B cell (primary cell): ENCODE measurements around the gene FARP1. TPM values are rescaled to one million over a fixed set of nuclear protein-coding genes. Genes with fewer than 3 reads are reported as not detected.

Experiments used
- ATAC-seq: fragments of 200-7000 bp; cut with Tn5 transposase; one replicate; pipeline ENCODE4 v1.10.0; 2021; ENCODE audit warnings: low read depth, mild to moderate bottlenecking, moderate number of reproducible peaks, moderate library complexity
- CTCF ChIA-PET: fragments of 350-600 bp; sonication (Branson Sonifier 250); formaldehyde crosslinking; loops from one replicate; lab custom pipeline; 2021; ENCODE audit warnings: antibody characterized with exemption, inconsistent platforms; lab: Charles Lee
- POLR2A ChIA-PET: fragments of 350-600 bp; sonication (Branson Sonifier 250); formaldehyde crosslinking; loops from one replicate; lab custom pipeline; 2021; ENCODE audit warnings: antibody characterized with exemption; lab: Charles Lee
- DNase-seq: peaks from one replicate; pipeline ENCODE4 v3.0.0; 2013
- H2AFZ ChIP-seq: 2 replicates; pipeline ENCODE4 v1.6.1; 2012; ENCODE audit warnings: mild to moderate bottlenecking, low read depth, low read length; ENCODE audit not compliant: insufficient read depth, poor library complexity, severe bottlenecking
- H3K27ac ChIP-seq, 2 donors: 1 replicate in 1 of 2; 2 replicates in 1 of 2; pipeline ENCODE4 v1.5.1; 2012 to 2013; ENCODE audit warnings: low read length in 2 of 2, mild to moderate bottlenecking in 2 of 2, moderate library complexity in 1 of 2
- H3K27me3 ChIP-seq, 4 experiments: fragments of 200-600 bp in 1 of 4; sonication (generic) in 1 of 4; replicated peaks in 1 of 4; 1 replicate in 2 of 4; 2 replicates in 2 of 4; pipeline versions ENCODE4 v1.6.1 to v1.7.0; 2013 to 2016; ENCODE audit warnings: low read length in 3 of 4, mild to moderate bottlenecking in 2 of 4, mixed read lengths in 1 of 4, moderate library complexity in 1 of 4; ENCODE audit not compliant: insufficient read depth in 4 of 4, control insufficient read depth in 3 of 4; ENCODE audit errors: control extremely low read depth in 1 of 4
- H3K36me3 ChIP-seq, 2 experiments: replicated peaks in 1 of 2; 1 replicate in 1 of 2; 2 replicates in 1 of 2; pipeline versions ENCODE4 v1.6.1 to v1.7.1; 2013; ENCODE audit warnings: low read length in 1 of 2; ENCODE audit not compliant: insufficient read depth in 2 of 2, control insufficient read depth in 1 of 2; ENCODE audit errors: control extremely low read depth in 1 of 2, extremely low read depth in 1 of 2
- H3K4me1 ChIP-seq, 2 donors: fragments of 200-600 bp in 1 of 2; sonication (generic) in 1 of 2; 1 replicate in 1 of 2; 2 replicates in 1 of 2; pipeline versions ENCODE4 v1.5.1 to v1.6.1; 2013 to 2017; ENCODE audit warnings: low read length in 2 of 2; ENCODE audit not compliant: control insufficient read depth in 2 of 2, insufficient read depth in 2 of 2
- H3K4me2 ChIP-seq: replicated peaks from 2 replicates; pipeline ENCODE3; 2012; ENCODE audit warnings: mild to moderate bottlenecking, low read depth, low read length; ENCODE audit not compliant: poor library complexity, severe bottlenecking
- H3K4me3 ChIP-seq, 5 experiments: fragments of 200-600 bp in 1 of 5; sonication (generic) in 1 of 5; 1 replicate in 3 of 5; 2 replicates in 2 of 5; pipeline versions ENCODE4 v1.5.1 to v1.7.0; 2011 to 2016; ENCODE audit warnings: low read length in 4 of 5, mild to moderate bottlenecking in 4 of 5, low read depth in 2 of 5, control low read depth in 1 of 5, moderate library complexity in 1 of 5; ENCODE audit not compliant: insufficient read depth in 1 of 5; ENCODE audit errors: control extremely low read depth in 1 of 5, extremely low read depth in 1 of 5
- H3K79me2 ChIP-seq: fragments of 200-600 bp; sonication (generic); one replicate; pipeline ENCODE4 v1.6.0; 2016; ENCODE audit warnings: low read length; ENCODE audit not compliant: control insufficient read depth, insufficient read depth
- H3K9ac ChIP-seq: fragments of 200-600 bp; sonication (generic); 2 replicates; pipeline ENCODE4 v1.6.1; 2017; ENCODE audit warnings: mild to moderate bottlenecking, low read length, moderate library complexity
- H3K9me3 ChIP-seq, 3 donors: one replicate each; pipeline versions ENCODE4 v1.6.1 to v1.7.1; 2013; ENCODE audit warnings: low read length in 2 of 3; ENCODE audit not compliant: control insufficient read depth in 2 of 3, insufficient read depth in 1 of 3; ENCODE audit errors: control extremely low read depth in 1 of 3
- H4K20me1 ChIP-seq: 2 replicates; pipeline ENCODE4 v1.6.0; 2012; ENCODE audit warnings: mild to moderate bottlenecking, low read length; ENCODE audit not compliant: insufficient read depth, control insufficient read depth, poor library complexity, severe bottlenecking
- H3K27ac Mint-ChIP-seq: one replicate; pipeline ENCODE4 v1.8.0; 2021; ENCODE audit warnings: mixed read lengths
- H3K27me3 Mint-ChIP-seq: one replicate; pipeline ENCODE4 v1.8.0; 2021; ENCODE audit warnings: mixed read lengths
- H3K4me1 Mint-ChIP-seq: one replicate; pipeline ENCODE4 v1.8.0; 2021; ENCODE audit warnings: mixed read lengths
- H3K4me3 Mint-ChIP-seq: one replicate; pipeline ENCODE4 v1.8.0; 2021; ENCODE audit warnings: mixed read lengths
- H3K9me3 Mint-ChIP-seq: one replicate; pipeline ENCODE4 v1.8.0; 2022; ENCODE audit warnings: mixed read lengths; ENCODE audit not compliant: insufficient read depth
- EZH2 ChIP-seq: IDR thresholded peaks from 2 replicates; pipeline ENCODE4 v1.6.1; 2012; ENCODE audit warnings: borderline replicate concordance, low read depth, mild to moderate bottlenecking, moderate library complexity, low read length; ENCODE audit not compliant: insufficient read depth, poor library complexity, severe bottlenecking
- WGBS: methylation state at CpG from one replicate; pipeline ENCODE4 v1.1.5; 2013; ENCODE audit warnings: missing lambda C conversion rate; ENCODE audit not compliant: insufficient coverage; 5-methylcytosine and 5-hydroxymethylcytosine counted together
- intact Hi-C: fragments of 100-400 bp; cut with micrococcal nuclease; formaldehyde crosslinking; loops from one replicate; pipeline ENCODE4 v1.10.0; 2022
- polyA plus RNA-seq: library from polyadenylated mRNA; depleted of rRNA; stranded (reverse); fragments of >200 nt; gene quantifications from 2 replicates; pipeline ENCODE4 v1.2.3, GENCODE V29; 2012
- total RNA-seq, 2 donors: library from RNA; stranded (reverse); fragments of 120-200 nt in 1 of 2; gene quantifications; 1 replicate in 1 of 2; 2 replicates in 1 of 2; pipeline versions ENCODE4 v1.2.3 to v1.2.4, GENCODE V29; 2013 to 2022
- TF ChIP-seq, protein P1 (sequence below): fragments of 200-600 bp; IDR thresholded peaks from one replicate; pipeline ENCODE4 v1.8.0; 2022; ENCODE audit warnings: antibody characterized with exemption, mild to moderate bottlenecking

Gene FARP1
- total and polyA plus RNA-seq, 2 donors (not counting 1 experiment from before 2014, with no cell fraction given), result 0.15 to 1.5 TPM

DNA sequence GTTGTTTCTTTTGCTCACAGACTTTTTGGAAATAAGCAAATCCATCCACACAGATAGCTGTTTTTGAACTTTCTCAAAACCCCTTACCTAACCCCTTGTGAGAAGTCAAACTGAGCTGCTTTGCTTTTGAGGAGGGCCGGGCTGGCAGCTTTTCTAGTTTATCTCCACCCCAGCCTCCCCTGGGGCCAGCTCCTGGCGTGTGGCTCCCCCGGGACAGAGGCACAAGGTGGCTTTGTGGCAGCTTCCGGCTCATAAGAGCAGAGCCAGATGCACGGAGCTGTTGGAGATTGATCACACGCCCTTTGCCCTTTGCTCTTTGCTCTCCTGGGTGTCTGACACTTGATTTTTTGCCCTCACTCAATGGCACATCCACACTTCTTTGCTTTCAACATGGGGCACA is 59.1 kb downstream of the FARP1 start:
- Histone ChIP-seq H3K79me2 (no peaks in the 10 kb centered on the region), H3K4me3 (no peak overlapping the region), H3K36me3 (no peaks in the 10 kb centered on the region), H3K9me3 (no peaks in the 10 kb centered on the region), H2AFZ (no peak overlapping the region), H3K4me1 (no peaks in the 10 kb centered on the region), H3K9ac (no peak overlapping the region), H4K20me1 (no peaks in the 10 kb centered on the region), H3K27ac (no peak overlapping the region), H3K4me2 (no peak overlapping the region), H3K27me3 (no peaks in the 10 kb centered on the region)
- POLR2A ChIA-PET, result no interaction called here
- 61% methylated on average over 6 of the region's 6 CpGs for WGBS
- H3K27me3 Mint-ChIP-seq, result peaks cover 4% of the 10 kb centered on the region
- peaks cover 6% of the 10 kb centered on the region for H3K9me3 Mint-ChIP-seq
- no peak overlapping the region for H3K27ac Mint-ChIP-seq
- TF ChIP-seq, protein P1, sequence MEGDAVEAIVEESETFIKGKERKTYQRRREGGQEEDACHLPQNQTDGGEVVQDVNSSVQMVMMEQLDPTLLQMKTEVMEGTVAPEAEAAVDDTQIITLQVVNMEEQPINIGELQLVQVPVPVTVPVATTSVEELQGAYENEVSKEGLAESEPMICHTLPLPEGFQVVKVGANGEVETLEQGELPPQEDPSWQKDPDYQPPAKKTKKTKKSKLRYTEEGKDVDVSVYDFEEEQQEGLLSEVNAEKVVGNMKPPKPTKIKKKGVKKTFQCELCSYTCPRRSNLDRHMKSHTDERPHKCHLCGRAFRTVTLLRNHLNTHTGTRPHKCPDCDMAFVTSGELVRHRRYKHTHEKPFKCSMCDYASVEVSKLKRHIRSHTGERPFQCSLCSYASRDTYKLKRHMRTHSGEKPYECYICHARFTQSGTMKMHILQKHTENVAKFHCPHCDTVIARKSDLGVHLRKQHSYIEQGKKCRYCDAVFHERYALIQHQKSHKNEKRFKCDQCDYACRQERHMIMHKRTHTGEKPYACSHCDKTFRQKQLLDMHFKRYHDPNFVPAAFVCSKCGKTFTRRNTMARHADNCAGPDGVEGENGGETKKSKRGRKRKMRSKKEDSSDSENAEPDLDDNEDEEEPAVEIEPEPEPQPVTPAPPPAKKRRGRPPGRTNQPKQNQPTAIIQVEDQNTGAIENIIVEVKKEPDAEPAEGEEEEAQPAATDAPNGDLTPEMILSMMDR, result no peak
- TF ChIP-seq EZH2, result no peak
- CTCF ChIA-PET, result no interaction called here
- no peak for ATAC-seq
- DNase-seq, result no peak
- H3K4me3 Mint-ChIP-seq, result no peak overlapping the region
- intact Hi-C loops, result no loop called here
- no peaks in the 10 kb centered on the region for H3K4me1 Mint-ChIP-seq

DNA sequence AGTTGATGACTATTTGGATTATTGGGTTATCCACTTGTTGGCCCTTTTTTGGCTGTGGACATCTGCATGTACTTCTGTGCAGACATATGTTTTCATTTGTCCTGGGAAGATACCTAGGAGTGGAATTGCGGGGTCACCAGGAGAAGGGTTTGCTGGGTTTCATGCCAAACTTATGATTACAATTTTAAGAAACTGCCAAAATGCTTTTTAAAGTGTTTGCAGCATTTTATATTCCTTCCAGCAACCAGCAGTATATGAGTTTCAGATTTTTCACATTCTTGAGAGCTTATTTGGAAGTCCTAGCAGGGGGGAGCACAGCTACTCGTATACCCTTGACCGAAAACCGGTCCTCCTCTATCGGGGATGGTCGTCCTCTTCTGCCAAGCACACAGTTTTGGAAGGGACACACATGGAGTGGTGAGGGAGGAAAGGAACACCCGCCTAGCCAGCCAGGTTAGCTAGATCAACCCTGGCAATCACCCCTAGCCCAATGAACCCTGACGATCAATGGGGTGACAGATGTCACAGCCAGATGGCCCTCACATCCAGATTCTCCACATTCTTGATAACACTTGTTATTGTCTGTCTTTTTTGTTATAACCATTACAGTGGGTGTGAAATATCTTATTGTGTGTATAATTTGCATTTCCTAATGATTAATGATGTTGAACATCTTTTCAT is 60.9 kb downstream of the FARP1 start:
- Histone ChIP-seq H3K9me3 (no peaks in the 10 kb centered on the region), H3K79me2 (no peaks in the 10 kb centered on the region), H3K4me2 (no peak overlapping the region), H3K9ac (no peak overlapping the region), H2AFZ (no peak overlapping the region), H3K4me1 (no peaks in the 10 kb centered on the region), H3K27ac (no peak overlapping the region), H3K4me3 (no peak overlapping the region), H3K36me3 (no peaks in the 10 kb centered on the region), H4K20me1 (no peaks in the 10 kb centered on the region), H3K27me3 (no peaks in the 10 kb centered on the region)
- H3K4me1 Mint-ChIP-seq, result no peaks in the 10 kb centered on the region
- ChIA-PET CTCF (no interaction called here), POLR2A (no interaction called here)
- H3K27me3 Mint-ChIP-seq, result peaks cover 7% of the 10 kb centered on the region
- H3K4me3 Mint-ChIP-seq, result no peak overlapping the region
- intact Hi-C loops, result no loop called here
- ATAC-seq (no peak), DNase-seq (no peak)
- whole genome bisulfite sequencing, result 94% methylated on average over 4 of the region's 8 CpGs
- no peak for TF ChIP-seq EZH2
- TF ChIP-seq, protein P1, result no peak
- H3K9me3 Mint-ChIP-seq, result peaks cover 6% of the 10 kb centered on the region
- H3K27ac Mint-ChIP-seq, result no peak overlapping the region
